ENCODE data around the gene GNLY.

DNA sequence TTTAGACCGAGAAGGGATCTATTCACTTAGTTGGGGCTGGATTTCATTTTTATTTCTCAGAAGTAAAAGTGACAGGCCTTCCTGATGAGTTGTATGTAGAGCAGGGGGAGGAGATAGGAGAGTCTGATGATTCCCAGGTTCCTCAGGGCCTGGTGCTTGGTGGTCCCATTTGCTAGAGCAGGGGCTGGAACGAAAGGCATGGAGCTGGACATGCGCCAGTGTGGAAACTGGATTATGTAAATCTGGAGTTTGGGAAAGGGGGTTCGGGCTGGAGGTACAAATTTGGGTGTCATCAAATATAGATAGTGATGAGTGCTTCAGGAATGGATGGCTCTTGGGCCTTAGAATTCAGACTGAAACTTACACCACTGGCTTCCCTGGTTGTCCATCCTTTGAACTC lies 27.5 kb downstream of the GNLY start:
- TF ChIP-seq, protein P1, sequence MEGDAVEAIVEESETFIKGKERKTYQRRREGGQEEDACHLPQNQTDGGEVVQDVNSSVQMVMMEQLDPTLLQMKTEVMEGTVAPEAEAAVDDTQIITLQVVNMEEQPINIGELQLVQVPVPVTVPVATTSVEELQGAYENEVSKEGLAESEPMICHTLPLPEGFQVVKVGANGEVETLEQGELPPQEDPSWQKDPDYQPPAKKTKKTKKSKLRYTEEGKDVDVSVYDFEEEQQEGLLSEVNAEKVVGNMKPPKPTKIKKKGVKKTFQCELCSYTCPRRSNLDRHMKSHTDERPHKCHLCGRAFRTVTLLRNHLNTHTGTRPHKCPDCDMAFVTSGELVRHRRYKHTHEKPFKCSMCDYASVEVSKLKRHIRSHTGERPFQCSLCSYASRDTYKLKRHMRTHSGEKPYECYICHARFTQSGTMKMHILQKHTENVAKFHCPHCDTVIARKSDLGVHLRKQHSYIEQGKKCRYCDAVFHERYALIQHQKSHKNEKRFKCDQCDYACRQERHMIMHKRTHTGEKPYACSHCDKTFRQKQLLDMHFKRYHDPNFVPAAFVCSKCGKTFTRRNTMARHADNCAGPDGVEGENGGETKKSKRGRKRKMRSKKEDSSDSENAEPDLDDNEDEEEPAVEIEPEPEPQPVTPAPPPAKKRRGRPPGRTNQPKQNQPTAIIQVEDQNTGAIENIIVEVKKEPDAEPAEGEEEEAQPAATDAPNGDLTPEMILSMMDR (IDR thresholded peaks at IDR 0.05; ENCODE audit: low read length), result no peak
- no peak for TF ChIP-seq EZH2 (IDR thresholded peaks at IDR 0.05; ENCODE audit: borderline replicate concordance, low read length)

Data from OCI-LY1 (cell line).